NOMO-1 treated with dmso at 0.1 percent for 144 hours (cell line): ENCODE measurements around the gene KNCN.

Source experiments
- DNase-seq: peaks from one replicate; lab custom pipeline; 2025; ENCODE audit not compliant: unreplicated experiment; lab: John Stamatoyannopoulos, UW

Gene KNCN

DNA sequence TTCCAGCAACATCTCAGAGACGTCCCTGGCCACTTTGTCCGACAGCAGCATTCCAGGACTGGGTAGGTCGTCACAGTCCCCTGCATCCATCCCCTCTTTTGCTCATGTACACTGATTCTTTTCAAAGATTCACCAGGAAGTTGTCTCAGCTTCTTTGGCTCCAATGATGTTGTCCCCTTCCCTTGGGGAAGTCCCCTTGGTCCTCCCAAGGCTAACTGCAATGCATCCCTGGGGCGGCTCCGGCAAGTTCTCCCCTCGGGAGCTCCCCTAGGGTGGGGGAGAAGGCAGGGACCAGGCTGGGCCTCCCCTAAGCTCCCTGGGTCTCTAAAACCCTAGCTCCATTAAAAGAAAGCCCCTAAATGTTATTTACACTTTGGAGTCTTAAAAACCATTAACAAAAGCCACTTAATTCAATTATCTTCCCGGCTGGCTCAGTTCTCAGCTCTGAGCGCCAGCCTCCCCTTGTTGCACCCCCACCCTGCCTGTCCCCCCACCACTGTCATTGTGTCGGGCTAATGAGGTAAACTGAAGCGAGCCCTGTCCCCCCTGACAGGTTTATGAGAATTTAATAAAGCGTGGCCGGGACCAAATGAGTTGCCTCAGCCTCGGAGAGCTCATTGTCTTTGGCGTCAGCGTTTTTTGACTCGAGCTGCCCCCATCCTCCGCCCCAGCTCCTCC, 25.3 kb downstream of the KNCN start:
- DNase-seq: no peak

DNA sequence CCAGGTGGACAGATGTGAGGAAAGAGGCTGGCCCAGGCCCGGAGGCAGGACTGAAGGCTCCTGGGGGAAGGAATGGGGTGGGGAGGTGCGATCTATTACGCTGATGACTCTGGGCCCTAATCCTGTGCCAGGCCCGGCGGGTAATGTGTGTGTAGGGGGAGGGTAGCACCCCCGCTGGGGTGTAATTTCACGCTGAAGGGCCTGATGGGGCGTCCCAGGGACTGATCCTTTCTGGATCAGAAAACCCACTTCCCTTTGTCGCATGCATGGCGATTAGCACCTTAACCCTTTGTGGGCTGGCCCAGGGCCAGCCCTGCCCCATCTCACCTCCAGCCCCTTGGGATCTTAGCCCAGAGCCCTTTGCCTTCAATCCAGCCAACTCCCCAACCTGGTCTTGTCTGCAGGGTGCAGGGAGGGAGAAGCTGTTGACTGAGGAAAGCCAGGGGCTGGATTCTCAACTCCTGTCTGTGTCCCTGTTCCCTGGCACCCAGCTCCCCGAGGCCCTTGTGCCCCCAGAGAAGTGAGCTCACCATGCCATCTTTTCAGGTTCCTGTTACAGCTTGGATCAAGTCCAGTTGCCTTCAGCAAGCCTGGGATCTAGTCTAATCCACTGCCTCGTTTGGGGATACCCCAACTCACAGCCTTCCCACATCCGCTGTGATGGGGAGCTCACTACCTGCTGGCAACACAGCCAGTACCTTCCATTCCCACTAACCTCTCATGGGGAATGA, 26.0 kb downstream of the KNCN start:
- DNase-seq: no peak

DNA sequence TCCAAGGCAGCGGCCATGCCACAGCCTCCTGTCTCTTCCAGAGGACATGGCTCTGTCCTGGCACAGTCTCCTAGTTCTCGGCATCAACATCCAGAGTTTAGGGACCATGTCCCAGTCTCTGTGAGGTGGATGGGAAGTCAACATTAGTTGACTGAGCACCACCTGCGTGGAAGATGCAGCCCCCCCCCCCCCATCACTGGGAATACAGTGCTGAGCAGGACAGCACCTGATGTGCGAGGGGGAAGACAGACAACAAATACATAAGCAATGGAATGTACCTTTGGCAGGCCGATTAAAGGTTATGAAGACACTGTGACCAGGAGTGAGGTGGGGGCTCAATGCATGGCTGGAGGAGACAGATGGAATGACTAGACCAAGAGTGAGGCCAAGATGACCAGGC, 26.6 kb downstream of the KNCN start:
- no peak for DNase-seq

DNA sequence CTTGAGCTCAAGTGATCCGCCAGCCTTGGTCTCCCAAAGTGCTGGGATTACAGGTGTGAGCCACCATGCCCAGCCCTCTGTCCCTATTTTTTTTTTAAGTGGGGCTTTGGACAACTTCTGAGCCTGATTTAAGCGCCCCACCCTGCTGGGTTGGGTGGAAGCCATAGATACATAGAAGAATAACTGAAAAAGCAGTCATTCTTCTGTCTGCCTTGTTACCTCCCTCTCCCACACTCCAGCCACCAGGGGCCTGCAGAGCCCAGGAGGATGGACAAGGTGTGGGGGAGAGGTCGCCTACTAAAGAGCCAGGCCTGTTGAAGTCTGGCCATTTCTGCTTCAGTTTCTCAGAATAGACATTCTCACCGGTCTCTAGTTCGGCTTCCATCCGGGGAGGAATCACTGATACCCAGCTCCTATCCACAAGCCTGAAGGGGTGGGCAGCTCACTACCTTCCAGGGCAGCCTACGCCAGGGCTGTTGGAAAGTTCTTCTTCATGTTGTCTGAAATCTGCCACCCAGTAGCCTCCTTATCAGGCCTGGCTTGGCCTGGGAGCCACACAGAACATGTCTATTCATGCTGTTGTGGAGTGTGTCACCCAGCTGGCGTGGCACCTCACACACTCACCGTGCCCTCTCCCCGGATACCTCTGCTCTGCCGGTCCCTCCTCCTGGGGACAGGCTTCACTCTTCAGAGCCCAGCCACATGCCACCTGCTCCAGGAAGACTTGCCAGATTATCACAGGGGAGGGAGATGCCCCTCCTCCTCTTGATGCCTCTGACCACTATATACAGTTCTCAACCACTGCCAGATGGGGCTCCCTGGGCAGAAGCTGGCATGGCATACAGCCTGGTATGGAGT, 27.7 kb downstream of the KNCN start:
- no peak for DNase-seq

- no peak for DNase-seq
Observed at GRCh38 chr1:46522969-46523320, 28.5 kb downstream of the KNCN start.

- DNase-seq: no peak
Observed at GRCh38 chr1:46522184-46522968, 29.1 kb downstream of the KNCN start.

DNA sequence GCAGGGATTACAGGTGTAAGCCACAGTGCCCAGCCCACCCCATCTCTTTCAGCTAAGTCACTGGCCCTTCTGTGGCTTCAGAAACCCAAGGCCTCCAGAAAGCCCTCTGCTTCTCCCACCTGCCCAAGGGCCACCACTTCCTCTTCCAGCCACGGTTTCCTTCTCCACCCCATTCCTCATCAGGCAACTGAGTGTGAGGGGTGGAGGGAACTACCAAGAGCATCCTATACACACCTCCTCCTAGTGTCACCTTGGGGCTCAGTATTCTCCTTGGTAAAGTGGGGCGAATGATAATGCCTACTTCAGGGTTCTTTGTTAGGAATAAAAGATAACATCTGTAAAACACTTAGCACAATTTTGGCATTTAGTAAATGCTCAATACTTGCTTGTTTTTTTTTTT, 30.0 kb downstream of the KNCN start:
- no peak for DNase-seq

- no peak for DNase-seq
Observed at GRCh38 chr1:46520063-46520911, 31.2 kb downstream of the KNCN start.

GRCh38 chr1:46519209-46519608, 32.2 kb downstream of the KNCN start:
- DNase-seq: no peak

- DNase-seq: no peak
Observed at GRCh38 chr1:46517932-46518498, 33.4 kb downstream of the KNCN start.

DNA sequence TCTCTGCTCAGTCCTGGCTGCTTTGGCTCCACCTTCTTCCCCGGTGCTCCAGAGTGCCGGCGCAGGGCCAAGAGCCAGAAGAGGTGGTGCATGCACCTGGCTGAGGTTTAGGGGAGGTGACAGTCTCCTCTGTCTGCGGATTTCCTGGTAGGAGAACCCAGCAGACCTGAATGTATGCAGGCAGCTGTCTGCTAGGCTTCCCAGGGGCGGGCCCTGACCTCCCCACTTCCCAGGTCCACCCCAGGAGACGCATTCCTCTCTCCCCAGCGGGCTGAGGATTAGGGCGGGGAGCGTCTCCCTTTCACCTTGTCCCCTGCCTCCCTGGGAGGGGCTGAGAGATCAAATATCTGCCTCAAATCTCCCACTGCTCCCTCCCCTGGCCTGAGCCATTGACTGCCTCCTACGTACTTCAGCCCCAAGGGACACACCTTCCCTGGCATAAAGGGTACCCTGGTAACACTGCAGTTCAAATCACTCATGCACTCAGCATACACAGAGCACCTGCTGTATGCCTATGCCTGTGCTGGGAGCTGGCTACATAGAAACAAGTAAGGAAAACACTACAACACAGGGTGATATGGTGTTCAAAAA, 34.3 kb downstream of the KNCN start:
- no peak for DNase-seq

DNA sequence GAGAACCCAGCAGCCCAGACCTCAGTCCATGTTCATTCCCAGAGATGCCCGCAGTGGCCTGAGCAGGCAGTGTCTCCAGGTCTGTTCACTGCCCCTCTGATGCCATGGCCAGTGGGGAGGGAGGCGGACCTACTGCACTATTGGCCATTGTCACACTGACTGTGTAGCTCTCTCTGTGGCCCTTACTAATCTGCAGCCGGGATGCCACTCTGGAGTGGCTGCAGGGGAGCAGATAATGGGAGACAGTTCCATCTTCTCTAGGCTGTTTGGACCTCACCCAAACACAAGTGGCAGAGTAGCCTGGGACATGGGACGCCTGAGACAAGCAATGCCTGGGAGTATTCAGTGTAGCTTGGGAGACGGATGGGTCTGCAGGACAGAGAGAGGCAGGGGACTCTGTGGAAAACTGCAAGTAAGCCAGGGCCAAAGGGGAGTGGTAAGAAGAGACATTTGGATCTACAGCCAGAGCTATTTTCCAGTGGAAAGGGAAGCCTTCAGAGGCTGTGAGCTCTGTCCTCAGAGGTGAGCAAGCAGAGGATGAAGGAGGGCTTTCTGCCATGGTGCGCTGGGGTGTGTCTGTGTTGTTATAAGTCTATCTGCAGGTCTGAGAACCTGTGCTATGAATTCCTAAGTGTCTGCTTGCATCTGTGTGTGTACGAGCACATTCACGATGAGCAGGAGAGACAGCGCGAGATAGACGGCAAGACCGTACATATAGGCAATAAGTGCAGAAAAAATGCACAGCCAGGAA, 35.1 kb downstream of the KNCN start:
- no peak for DNase-seq

DNA sequence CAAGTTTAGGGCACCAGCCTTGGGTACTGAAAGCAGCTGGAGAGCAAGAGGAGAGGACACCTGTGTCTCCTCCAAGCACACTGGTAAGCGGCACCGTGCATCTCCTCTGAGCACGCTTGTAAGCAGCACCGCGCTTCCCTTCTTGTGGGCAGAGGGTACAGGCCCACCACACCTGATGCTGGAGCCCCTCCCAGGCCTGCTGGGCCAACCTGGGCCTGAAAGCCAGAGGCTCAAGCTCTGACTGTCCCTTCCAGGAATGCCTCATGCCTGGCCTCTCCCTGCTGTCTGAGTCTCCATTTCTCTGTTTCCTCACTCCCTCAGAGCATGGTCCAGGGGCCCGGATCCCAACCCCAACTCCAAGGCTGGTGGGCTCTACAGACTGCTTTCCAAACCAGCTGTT, 35.9 kb downstream of the KNCN start:
- no peak for DNase-seq

DNA sequence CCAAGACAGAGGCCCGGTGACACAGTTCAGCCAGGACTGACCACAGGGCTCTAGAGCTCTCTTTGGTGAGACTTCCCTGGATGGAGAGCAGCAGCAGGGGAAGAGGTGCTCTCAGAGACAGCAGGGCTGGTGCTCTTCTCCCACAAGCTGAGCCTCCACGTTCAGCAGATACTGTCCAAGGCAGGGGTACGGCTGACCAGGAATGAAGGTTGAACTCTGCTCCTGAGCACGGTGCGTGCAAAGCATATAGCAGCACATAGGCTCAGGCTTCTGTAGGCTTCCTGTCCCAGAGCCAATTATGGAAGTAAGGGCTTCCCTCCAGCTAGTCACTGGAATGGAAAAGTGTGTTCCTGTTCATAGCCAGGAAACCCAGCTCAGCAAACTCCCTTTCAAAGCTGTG, 37.9 kb downstream of the KNCN start:
- DNase-seq: no peak

DNA sequence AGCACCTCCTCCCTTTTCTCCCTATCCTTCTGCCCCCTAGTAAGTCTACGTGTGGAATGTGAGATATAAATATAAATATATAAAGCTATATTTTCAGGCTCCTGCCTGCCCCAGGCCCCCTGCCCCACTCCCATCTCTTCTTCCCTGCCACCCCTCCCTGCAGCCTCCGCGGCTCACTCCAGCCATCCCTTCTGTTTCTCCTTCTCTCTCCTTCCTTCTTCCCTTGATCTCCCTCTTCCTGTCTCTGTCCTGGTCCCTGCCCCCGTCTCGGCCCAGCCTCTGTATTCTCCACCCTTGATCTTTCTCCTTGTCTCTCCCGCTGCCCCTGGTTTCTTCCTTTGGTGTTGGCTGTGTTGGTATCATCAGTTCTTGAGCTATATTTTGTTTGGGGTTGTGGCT, 38.7 kb downstream of the KNCN start:
- DNase-seq: no peak

DNA sequence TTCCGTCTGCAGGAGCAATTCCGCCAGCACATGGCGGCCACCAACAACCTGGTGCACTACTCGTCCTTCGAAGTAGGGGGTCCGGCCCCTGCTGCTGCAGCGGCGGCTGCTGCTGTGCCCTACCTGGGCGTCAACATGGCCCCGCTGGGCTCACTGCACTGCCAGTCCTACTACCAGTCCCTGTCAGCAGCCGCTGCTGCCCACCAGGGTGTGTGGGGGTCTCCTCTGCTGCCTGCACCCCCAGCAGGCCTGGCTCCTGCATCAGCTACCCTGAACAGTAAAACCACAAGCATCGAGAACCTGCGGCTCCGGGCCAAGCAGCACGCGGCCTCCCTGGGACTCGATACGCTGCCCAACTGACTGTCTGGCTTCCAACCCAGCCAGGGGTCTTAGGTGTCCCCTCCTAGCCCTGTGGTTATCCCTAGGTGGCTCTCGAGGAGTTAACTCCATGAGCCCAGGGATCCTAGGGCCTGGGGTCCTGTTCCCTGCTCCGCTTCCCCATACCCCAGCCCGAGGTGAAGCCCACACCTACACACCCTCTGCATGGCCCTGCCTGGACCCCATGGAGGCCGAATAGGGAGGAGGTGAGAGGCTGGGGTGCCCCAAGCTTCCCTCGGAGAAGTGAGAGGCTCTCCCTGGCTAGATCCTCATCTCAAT, 39.2 kb downstream of the KNCN start:
- DNase-seq: no peak

DNA sequence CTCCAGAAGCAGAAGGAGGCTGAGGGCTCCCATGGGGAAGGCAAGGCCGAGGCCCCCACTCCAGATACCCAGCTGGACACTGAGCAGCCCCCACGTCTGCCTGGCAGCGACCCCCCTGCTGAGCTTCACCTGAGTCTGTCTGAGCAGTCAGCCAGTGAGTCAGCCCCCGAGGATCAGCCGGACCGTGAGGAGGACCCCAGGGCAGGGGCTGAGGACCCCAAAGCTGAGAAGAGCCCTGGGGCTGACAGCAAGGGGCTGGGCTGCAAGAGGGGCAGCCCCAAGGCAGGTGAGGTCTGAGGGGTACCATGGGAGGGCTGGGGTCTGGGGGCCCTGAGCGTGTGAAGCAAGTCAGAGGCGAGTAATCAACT, 40.5 kb downstream of the KNCN start:
- DNase-seq: no peak

DNA sequence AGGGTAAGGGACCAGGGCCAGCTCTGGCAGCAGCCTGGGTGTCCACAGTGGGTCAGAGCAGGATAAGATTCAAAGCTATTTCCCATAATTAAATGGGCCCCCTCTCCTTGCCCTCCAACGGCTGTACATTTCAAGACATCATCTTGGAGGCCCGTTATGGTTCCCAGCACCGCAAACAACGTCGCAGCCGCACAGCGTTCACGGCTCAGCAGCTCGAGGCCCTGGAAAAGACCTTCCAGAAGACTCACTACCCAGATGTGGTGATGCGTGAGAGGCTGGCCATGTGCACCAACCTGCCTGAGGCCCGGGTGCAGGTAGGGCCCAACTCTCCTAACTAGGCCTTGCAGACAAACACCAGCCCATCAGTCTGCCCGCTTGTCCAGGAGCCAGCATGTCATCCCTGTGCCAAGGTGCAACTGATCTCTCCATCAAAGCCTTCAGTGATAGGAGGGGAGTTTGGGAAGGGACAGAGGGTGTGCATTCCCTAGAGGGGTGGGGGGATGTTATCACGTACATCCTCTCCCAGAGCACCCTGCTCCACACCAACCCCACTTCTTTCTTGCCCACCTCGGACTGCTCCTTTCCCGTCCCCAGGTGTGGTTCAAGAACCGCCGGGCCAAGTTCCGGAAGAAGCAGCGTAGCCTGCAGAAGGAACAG, 41.0 kb downstream of the KNCN start:
- DNase-seq: no peak
